Measurements from ENCODE around the gene MRAP.

The MRAP gene

DNA sequence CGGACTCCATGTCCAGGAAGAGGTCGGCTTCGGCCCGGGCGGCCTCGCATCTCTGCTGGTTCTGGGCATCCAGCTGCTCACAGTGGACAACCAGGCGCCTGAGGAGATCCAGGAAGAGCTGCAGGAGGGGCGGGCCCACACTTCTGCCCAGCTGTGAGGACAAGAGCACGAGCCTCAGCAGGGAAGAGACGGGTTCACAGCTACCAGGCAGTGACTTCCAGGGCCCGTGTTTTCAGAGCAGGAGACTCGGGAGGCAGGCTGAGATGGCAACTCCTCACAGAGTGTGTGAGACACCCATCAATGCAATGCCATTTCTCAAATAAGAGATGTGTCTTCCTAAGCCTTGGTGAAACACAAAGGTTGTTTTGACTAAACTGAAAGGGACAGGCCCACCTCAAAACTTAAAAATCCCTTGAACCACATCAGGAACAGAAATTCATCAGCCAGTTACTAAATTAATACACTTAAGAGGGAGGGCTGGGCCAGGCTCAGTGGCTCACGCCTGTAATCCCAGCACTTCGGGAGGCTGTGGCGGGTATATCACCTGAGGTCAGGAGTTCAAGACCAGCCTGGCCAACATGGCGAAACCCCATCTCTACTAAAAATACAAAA is 50.8 kb downstream of the MRAP start:
- DNase-seq (ENCODE audit: low read depth): no peak

DNA sequence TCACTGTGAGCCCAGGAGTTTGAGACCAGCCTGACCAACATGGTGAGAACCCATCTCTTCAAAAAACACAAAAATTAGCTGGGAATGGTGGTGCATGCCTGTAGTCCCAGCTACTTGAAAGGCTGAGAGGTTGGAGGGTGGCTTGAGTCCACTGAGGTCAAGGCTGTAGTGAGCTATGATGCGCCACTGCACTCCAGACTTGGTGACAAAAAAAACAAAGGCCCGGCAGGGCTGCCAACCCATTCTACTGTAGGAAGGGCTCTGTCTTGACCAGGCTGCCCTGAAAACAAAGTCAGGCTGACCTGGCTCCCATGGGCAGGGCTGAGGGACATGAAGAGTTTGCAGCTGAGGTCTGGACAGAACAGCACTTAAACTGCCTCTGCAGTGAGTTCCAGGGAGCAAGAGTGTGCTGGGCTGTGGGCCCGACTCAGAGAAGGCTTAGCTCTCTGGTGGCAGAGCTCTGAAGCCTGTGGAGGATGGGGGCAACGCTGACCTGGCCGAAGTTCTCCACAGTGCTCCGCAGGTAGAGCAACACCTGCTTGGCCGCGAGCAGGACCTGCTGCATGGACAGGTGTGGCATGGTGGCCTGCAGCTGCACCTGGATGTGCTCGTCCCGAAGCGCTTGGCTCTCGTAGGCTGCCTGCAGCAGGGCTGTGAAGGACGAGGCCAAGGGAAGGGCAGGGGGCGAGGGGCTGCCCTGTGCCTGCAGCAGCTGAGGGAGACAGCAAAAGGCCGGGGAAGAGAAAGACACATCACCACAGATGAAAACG is 51.7 kb downstream of the MRAP start:
- no peak for DNase-seq (ENCODE audit: low read depth)

DNA sequence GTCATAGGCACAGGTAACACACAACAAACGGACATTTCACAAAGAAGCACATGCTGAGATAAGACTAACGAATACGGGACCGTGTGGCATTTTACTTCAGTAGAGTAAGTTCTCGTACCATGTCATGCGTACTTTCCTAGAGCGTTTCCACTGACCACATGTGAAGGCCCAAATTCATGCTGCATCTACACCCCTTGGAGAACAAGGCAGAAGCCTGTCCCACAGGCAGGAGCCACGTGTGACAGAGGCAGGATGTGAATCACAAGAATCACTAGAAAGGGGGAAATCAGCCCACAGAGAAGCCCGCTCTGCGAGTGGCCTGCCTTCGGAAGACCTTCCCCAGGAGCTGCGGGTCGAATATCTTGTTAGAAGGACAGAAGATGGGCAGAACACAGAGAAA is 52.3 kb downstream of the MRAP start:
- DNase-seq (ENCODE audit: low read depth): no peak

DNA sequence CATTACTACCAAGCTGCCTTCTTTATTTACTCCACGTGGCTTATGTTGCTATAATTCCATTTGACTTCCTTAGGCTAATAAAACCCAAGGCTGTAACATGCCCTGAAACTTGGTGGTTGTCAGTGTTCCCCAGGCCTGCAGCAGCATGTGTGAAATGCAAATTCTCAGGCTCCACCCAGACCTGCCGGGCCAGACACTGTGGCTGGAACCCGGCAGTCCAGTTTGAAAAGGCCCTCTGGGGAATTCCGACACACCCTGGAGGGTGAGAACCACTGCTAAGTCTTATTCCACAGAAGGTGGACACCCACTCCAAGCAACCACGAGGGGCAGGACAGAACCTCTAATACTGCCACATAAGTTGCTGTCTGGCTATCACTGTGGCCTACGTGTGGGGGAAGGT is 52.8 kb downstream of the MRAP start:
- no peak for DNase-seq (ENCODE audit: low read depth)

DNA sequence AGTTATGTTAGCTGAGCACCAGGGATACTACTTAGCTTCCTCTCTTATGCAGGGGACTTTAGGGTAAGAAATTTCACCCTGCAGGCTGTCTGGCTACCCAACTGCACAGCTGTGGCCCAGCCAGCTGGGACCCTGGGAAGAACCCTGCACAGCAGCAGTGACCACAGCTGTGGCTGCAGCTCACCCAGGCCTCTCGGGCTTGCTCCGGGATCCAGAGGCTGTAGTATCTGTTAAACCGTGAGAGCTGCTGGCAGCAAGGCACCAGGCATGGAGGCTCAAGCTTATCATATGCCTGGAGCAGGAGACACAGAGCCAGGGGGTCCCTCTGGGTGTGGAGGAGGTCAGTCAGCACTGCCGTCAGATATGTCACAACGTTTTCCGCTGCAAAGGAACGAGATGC is 53.9 kb downstream of the MRAP start:
- no peak for DNase-seq (ENCODE audit: low read depth)

DNA sequence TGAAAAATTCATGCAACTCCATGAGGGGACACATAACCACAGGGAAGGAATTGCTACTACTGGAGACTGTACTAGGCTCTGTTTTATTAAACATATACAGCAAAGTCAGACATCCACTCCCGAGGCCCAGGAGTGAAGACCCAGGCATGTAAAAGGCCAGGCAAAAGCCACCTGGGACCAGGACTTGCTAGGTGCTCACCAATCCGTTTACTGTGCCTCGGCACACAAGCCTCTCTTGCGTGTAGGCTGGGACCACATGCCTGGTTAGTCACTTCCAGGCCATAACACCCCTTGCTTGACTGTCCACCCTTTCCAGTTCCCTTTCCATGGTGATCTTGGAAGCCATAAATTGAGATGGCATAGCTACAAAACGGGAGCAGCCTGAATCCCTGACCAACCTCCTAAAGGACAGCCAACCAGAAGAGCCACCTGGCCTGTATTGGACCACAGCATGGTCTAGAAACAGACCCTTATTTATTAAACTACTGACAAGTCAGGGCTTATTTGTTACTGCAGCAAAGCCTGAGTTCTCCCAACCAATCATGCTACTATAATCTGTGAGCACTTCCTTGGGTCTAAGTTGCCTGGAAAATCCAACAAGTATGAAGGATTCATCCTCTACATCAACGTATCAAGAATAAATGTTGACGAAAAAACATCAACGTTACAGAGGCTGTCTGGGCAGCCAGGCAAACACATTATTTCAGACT is 54.5 kb downstream of the MRAP start:
- DNase-seq (ENCODE audit: low read depth): no peak

DNA sequence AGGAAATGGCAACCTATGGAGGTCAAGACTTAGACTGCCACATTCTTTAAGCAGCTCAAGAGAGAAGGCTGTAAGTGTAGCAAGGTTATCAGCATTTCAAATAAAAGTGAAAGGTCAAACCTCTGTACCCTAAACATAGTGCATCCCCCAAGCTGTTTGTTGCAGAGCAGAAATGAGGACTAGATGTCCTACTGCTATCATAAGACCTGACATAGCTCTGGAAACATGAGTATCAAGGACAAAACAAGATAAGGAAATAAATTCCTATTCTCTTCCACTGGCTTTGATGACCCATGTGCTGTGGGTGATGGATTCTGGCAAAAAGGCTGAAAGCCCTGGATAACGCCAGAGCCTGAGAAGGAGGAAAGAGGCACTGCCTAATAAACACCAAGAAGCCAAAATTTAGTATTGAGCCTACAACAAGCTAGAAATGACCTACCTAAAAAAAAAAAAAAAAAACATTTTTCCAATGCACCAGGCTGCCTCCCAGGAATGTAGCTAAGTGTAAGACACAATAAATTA is 58.3 kb downstream of the MRAP start:
- DNase-seq (ENCODE audit: low read depth): no peak

DNA sequence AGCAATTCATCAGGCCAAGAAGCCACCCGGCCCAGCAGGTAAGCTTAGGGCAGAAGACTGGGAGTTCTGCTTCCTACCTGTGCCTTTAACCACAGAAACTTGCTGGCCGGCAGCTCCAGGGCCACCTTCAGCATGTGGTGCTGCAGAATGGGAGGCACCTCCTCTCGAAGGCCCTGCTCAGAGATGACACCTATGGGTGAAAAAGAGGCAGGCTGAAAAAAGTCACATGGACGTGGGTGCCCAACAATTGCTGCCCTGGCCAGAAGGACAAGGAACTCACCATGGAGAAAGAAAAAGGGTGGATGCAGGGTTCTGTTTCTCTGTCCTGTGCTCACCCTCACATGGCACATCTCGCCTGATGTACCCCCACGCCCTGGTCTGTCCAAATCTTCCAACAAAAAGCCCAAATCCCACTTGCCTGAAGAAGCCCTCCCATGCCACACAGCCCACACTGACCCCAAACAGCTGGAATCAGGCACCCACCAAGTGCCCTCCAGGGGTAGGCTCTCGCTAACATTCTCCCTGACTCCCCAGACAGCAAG is 61.1 kb downstream of the MRAP start:
- DNase-seq (ENCODE audit: low read depth): no peak

DNA sequence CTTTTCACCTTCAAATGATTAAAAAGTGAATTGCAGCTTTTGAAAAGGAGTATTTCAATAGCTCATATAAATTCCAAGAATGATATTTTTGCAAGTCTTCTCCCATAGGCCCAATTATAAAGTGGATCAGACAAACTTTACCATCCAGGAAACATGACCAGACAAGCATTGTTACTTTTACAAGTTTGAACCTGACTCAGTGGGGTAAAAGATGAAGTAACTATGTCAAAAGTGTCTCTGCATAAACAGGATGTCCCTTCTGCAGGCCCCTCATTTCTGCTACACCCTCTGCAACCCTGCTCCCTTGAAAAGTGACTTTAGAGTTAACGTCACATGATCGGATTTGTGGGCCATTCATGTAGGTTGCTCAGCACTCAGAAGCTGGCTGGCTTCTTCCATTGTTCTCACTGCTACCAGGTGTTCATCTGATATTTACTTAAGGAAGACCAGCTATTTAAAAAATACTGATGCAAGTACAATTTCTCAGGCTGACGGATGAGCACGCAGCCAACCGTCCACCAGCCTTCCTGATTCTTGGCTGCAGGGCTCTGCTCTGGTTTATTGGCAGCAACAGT is 61.8 kb downstream of the MRAP start:
- no peak for DNase-seq (ENCODE audit: low read depth)
